RWPE2 (cell line): Measurements from ENCODE around the gene STAM.

ENCODE experiments used
- ATAC-seq: fragments of 200-7000 bp; cut with Tn5 transposase; 3 replicates; pipeline ENCODE4 v1.9.1; 2021; ENCODE audit warnings: low read depth
- DNase-seq: peaks from one replicate; pipeline ENCODE4 v3.0.0-alpha.2; 2020; ENCODE audit warnings: low spot score
- H3K27ac ChIP-seq: fragments of 450-650 bp; 2 replicates; pipeline ENCODE4 v1.5.1; 2017; ENCODE audit warnings: mild to moderate bottlenecking; ENCODE audit not compliant: poor library complexity, severe bottlenecking
- H3K27me3 ChIP-seq: fragments of 250-450 bp; sonication (Bioruptor Pico); 2 replicates; pipeline ENCODE4 v1.5.1; 2021; ENCODE audit warnings: mild to moderate bottlenecking, moderate library complexity; ENCODE audit not compliant: insufficient read depth, poor library complexity, severe bottlenecking
- H3K36me3 ChIP-seq: fragments of 250-450 bp; sonication (Bioruptor Pico); 2 replicates; pipeline ENCODE4 v1.5.1; 2020; ENCODE audit warnings: low read depth, mild to moderate bottlenecking, moderate library complexity
- H3K4me1 ChIP-seq: fragments of 250-450 bp; sonication (Bioruptor Pico); 2 replicates; pipeline ENCODE4 v1.5.1; 2021; ENCODE audit warnings: mild to moderate bottlenecking, moderate library complexity; ENCODE audit not compliant: insufficient read depth, poor library complexity, severe bottlenecking
- H3K4me3 ChIP-seq: fragments of 250-450 bp; sonication (Bioruptor Pico); 2 replicates; pipeline ENCODE4 v1.5.1; 2021; ENCODE audit warnings: mild to moderate bottlenecking, moderate library complexity; ENCODE audit not compliant: severe bottlenecking
- H3K9me3 ChIP-seq: fragments of 250-450 bp; sonication (Bioruptor Pico); 2 replicates; pipeline ENCODE4 v1.5.1; 2021; ENCODE audit warnings: mild to moderate bottlenecking, moderate library complexity; ENCODE audit not compliant: severe bottlenecking
- TF ChIP-seq, protein P1 (sequence below): fragments of 450-650 bp; IDR thresholded peaks from one replicate; pipeline ENCODE4 v1.5.1; 2017; ENCODE audit warnings: mild to moderate bottlenecking, moderate library complexity; ENCODE audit not compliant: poor library complexity, severe bottlenecking

STAM gene

DNA sequence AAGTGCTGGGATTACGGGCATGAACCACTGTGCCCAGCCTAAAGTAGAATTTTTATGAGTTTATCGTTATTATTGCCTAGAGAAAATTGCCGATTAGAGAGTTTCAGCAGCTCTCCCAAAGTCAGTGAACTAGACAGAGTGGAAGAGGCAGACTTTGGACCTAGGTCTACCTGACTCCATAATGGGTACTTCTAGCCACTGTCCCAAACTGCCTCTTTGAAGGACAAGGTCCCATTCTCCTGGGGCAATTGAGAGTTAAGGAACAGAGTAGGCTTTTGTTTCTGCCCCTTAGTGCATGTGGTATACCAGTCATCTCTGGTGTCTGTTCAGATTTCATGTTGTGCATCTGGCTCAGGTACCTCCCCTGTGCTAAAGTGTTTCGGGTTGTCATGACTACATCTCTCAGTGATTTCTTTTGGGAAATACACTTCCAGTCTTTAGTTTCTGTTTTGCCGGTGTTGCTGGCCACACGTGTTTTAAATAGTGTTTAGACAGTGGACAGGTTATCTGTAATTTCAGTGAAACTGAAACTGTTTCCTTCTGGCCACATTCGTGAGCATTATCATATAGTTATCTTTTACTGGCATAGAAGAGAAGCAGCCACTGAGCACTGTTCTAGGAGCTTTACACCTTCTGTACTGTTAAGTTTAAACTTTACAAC, 112.7 kb downstream of the STAM start:
- no peak for DNase-seq
- TF ChIP-seq, protein P1, sequence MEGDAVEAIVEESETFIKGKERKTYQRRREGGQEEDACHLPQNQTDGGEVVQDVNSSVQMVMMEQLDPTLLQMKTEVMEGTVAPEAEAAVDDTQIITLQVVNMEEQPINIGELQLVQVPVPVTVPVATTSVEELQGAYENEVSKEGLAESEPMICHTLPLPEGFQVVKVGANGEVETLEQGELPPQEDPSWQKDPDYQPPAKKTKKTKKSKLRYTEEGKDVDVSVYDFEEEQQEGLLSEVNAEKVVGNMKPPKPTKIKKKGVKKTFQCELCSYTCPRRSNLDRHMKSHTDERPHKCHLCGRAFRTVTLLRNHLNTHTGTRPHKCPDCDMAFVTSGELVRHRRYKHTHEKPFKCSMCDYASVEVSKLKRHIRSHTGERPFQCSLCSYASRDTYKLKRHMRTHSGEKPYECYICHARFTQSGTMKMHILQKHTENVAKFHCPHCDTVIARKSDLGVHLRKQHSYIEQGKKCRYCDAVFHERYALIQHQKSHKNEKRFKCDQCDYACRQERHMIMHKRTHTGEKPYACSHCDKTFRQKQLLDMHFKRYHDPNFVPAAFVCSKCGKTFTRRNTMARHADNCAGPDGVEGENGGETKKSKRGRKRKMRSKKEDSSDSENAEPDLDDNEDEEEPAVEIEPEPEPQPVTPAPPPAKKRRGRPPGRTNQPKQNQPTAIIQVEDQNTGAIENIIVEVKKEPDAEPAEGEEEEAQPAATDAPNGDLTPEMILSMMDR, result no peak
- no peaks in the 10 kb centered on the region for H3K9me3 ChIP-seq

DNA sequence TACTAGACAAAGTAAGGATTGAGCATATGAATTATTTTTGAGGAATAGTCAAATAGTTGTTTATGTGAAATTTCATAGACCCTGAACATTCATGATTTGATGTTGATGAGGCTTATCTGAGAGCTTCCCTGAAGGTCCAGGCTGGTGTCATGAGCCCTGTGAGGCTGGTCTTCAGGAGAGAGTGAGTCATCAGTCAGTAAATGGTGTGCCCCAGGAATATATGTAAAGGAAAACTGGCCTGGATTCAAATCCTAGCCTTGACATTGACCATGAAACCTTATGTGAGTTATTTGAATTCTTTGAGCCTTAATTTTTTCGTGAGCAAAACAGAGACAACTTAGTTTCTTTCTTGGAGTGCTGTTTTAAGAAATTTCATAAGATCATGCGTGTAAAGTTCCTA, 114.2 kb downstream of the STAM start:
- TF ChIP-seq, protein P1, result no peak
- H3K4me1 ChIP-seq, result peaks cover 4% of the 10 kb centered on the region
- no peaks in the 10 kb centered on the region for H3K36me3 ChIP-seq
- no peak for ATAC-seq
- H3K27ac ChIP-seq, result no peak overlapping the region
- H3K9me3 ChIP-seq, result no peaks in the 10 kb centered on the region
- no peak for DNase-seq
- no peak overlapping the region for H3K4me3 ChIP-seq
- no peaks in the 10 kb centered on the region for H3K27me3 ChIP-seq

More for the DNA sequence above, 112.7 kb downstream of the STAM start:
- H3K27me3 ChIP-seq, result no peaks in the 10 kb centered on the region
- H3K4me1 ChIP-seq, result peaks cover 4% of the 10 kb centered on the region
- peak; percentile 56 for ATAC-seq
- H3K36me3 ChIP-seq, result no peaks in the 10 kb centered on the region
- no peak overlapping the region for H3K27ac ChIP-seq
- H3K4me3 ChIP-seq, result peak overlapping the region; percentile 12

DNA sequence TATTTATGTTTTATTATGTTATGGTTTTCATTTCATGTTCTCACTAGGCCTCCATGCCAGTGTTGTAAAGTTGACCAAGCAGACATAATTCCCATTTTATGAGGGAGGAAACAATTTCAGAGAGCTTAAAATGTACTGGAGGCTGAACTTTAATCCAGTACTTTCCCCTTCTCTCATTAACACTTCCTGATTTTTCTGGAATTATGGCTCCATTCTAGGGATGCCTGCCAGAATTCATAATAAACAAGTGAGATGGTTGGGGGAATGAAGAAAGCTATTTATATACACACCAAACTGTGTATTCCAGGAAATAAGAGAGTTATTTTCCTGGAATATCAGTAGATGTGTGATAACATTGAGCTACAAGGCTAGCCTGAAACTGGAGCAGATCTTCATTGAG, 114.9 kb downstream of the STAM start:
- TF ChIP-seq, protein P1, result no peak
- ATAC-seq, result no peak

DNA sequence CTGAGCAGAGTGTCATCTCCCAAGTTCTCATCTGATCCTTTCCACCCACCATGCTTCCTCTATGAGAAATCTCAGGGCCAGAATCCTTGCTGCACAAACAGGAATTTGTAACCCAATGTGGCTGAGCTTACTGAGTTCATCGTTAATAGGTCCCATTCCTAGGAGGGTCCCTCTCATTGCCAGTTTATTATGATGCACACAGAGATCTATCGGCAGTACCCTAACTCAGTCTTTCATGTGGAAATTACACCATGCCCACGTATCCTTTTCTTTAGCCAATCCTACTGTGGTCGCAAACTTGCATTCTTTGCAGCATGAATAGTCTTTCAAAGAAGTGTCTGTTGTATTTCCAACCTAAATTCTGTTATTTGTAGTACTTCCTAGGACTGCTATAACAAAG, 120.2 kb downstream of the STAM start:
- Histone ChIP-seq H3K4me3 (no peak overlapping the region), H3K9me3 (no peaks in the 10 kb centered on the region), H3K4me1 (peaks cover 8% of the 10 kb centered on the region), H3K36me3 (no peaks in the 10 kb centered on the region), H3K27me3 (no peaks in the 10 kb centered on the region), H3K27ac (no peak overlapping the region)
- TF ChIP-seq, protein P1, result no peak
- DNase-seq (no peak), ATAC-seq (no peak)

More for the DNA sequence above, 114.9 kb downstream of the STAM start:
- Histone ChIP-seq H3K27me3 (no peaks in the 10 kb centered on the region), H3K9me3 (no peaks in the 10 kb centered on the region), H3K4me3 (no peak overlapping the region), H3K4me1 (peaks cover 4% of the 10 kb centered on the region), H3K27ac (no peak overlapping the region), H3K36me3 (no peaks in the 10 kb centered on the region)
- DNase-seq, result no peak

DNA sequence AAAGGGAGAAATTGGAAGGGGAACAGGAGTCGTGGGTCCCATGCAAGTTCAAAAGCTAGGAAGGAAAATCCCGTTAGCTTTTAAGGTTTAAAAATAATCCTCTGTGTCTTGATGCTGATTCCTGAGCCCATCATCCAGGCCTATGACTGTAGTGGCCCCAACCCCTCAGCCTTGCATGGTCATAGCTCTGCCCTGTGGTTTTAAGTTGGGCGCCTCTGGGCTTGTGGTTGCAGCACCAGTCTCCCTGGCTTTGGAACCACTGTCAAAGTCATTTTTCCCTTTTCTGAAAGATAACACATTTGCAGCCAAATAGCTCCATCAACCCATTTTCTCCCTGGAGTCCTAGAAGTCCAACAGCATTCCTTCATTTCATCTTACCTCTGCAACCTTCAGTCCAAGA, 121.7 kb downstream of the STAM start:
- H3K27me3 ChIP-seq, result no peaks in the 10 kb centered on the region
- H3K4me1 ChIP-seq, result peaks cover 8% of the 10 kb centered on the region
- no peak overlapping the region for H3K27ac ChIP-seq
- no peak for DNase-seq
- no peak overlapping the region for H3K4me3 ChIP-seq
- no peak for ATAC-seq
- H3K36me3 ChIP-seq, result no peaks in the 10 kb centered on the region
- no peaks in the 10 kb centered on the region for H3K9me3 ChIP-seq
- TF ChIP-seq, protein P1, result no peak
